Panc1 (cell line): ENCODE results near the gene ZBTB48. TPM values are rescaled to one million over a fixed set of nuclear protein-coding genes. Genes with fewer than 3 reads are reported as not detected.

Source experiments
- ATAC-seq: fragments of 200-7000 bp; cut with Tn5 transposase; 2 replicates; pipeline ENCODE4 v1.9.1; 2020; ENCODE audit warnings: mild to moderate bottlenecking, moderate library complexity
- BruUV-seq: library from RNA; stranded (reverse); fragments of 400-500 nt; replicated peaks from 2 replicates; lab custom pipeline; 2021; lab: Mats Ljungman, UMichigan
- CTCF ChIA-PET: fragments of 300-600 bp; sonication (Branson Sonifier 250); formaldehyde crosslinking; loops from one replicate; lab custom pipeline; 2022; ENCODE audit warnings: antibody characterized with exemption; lab: Charles Lee
- POLR2A ChIA-PET: fragments of 300-600 bp; sonication (Branson Sonifier 250); formaldehyde crosslinking; loops from one replicate; lab custom pipeline; 2022; ENCODE audit warnings: antibody characterized with exemption; lab: Charles Lee
- DNase-seq: peaks from one replicate; pipeline ENCODE4 v3.0.0-alpha.2; 2010; ENCODE audit warnings: low read depth, low spot score
- H3K27ac ChIP-seq: 2 replicates; pipeline ENCODE4 v1.5.1; 2011; ENCODE audit warnings: mild to moderate bottlenecking, low read length, inconsistent platforms
- H3K27me3 ChIP-seq: fragments of 200-500 bp; sonication (Bioruptor generic); 2 replicates; pipeline ENCODE4 v1.6.0; 2014; ENCODE audit warnings: low read length, inconsistent platforms; ENCODE audit not compliant: control insufficient read depth, insufficient read depth
- H3K36me3 ChIP-seq: fragments of 200-500 bp; sonication (Bioruptor generic); 2 replicates; pipeline ENCODE4 v1.5.1; 2014; ENCODE audit warnings: inconsistent platforms, mild to moderate bottlenecking, low read length, moderate library complexity; ENCODE audit not compliant: control insufficient read depth, insufficient read depth
- H3K4me1 ChIP-seq: 2 replicates; pipeline ENCODE4 v1.5.1; 2011; ENCODE audit warnings: inconsistent platforms, mild to moderate bottlenecking, low read length, moderate library complexity; ENCODE audit not compliant: control insufficient read depth, insufficient read depth
- H3K4me3 ChIP-seq, 2 experiments: 2 replicates each; pipeline ENCODE4 v1.5.1; 2011 to 2012; ENCODE audit warnings: low read depth in 2 of 2, low read length in 2 of 2, mild to moderate bottlenecking in 2 of 2, inconsistent platforms in 1 of 2, moderate library complexity in 1 of 2
- H3K9me3 ChIP-seq: fragments of 200-500 bp; sonication (Bioruptor generic); 2 replicates; pipeline ENCODE4 v1.5.1; 2014; ENCODE audit warnings: low read depth, mild to moderate bottlenecking, inconsistent platforms, low read length, moderate library complexity; ENCODE audit not compliant: control insufficient read depth, insufficient read depth
- POLR2AphosphoS5 ChIP-seq: IDR thresholded peaks from 2 replicates; pipeline ENCODE4 v1.6.1; 2012; ENCODE audit warnings: mild to moderate bottlenecking, low read depth, low read length, moderate library complexity
- SIN3A ChIP-seq: IDR thresholded peaks from 2 replicates; pipeline ENCODE4 v1.6.1; 2012; ENCODE audit warnings: low read depth, mild to moderate bottlenecking, low read length, moderate library complexity, borderline replicate concordance; ENCODE audit not compliant: insufficient read depth
- TCF7L2 ChIP-seq: IDR thresholded peaks from 2 replicates; pipeline ENCODE4 v1.6.1; 2011; ENCODE audit warnings: mild to moderate bottlenecking, low read depth, low read length, inconsistent platforms
- in situ Hi-C: cut with HindIII; loops from 2 replicates; pipeline ENCODE4 v1.10.0; 2016; ENCODE audit warnings: low sequenced_read_pairs, low pct_unique_long_range_greater_than_20kb
- intact Hi-C: fragments of 100-400 bp; cut with micrococcal nuclease; formaldehyde crosslinking; loops from one replicate; pipeline ENCODE4 v1.10.0; 2022; ENCODE audit not compliant: unreplicated experiment
- total RNA-seq: library from RNA; stranded (reverse); gene quantifications from one replicate; pipeline ENCODE4 v1.2.1, GENCODE V29; 2021; ENCODE audit not compliant: unreplicated experiment
- TF ChIP-seq, protein P1 (sequence below): fragments of 450-650 bp; IDR thresholded peaks from 2 replicates; pipeline ENCODE4 v1.5.1; 2017; ENCODE audit warnings: mild to moderate bottlenecking
- TF ChIP-seq, protein P2 (sequence below), 2 experiments: IDR thresholded peaks; 2 replicates each; pipeline ENCODE4 v1.6.1; 2011 to 2012; ENCODE audit warnings: low read depth in 2 of 2, control low read depth in 1 of 2, low read length in 1 of 2, mild to moderate bottlenecking in 1 of 2, moderate library complexity in 1 of 2; ENCODE audit not compliant: insufficient read depth in 1 of 2

Gene ZBTB48
- total RNA-seq, 1 experiment from 2014 or later = 40.7 TPM

DNA sequence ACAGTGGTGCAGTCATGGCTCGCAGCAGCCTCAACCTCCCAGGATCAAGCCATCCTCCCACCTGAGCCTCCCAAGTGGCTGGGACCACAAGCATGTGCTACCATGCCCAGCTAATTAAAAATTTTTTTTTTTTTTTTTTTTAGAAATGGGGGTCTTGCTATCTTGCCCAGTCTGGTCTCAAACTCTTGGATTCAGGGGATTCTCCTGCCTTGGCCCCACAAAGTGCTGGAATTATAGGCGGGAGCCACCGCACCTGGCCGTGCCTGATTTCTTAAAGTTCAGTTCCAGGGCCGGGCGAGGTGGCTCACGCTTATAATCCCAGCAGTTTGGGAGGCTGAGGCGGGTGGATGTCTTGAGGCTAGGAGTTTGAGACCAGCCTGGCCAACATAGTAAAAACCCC is 51.3 kb downstream of the ZBTB48 start:
- BruUV-seq = no TSS peak
- POLR2A ChIA-PET = no interaction called here
- no peak for TF ChIP-seq TCF7L2
- TF ChIP-seq, protein P1, sequence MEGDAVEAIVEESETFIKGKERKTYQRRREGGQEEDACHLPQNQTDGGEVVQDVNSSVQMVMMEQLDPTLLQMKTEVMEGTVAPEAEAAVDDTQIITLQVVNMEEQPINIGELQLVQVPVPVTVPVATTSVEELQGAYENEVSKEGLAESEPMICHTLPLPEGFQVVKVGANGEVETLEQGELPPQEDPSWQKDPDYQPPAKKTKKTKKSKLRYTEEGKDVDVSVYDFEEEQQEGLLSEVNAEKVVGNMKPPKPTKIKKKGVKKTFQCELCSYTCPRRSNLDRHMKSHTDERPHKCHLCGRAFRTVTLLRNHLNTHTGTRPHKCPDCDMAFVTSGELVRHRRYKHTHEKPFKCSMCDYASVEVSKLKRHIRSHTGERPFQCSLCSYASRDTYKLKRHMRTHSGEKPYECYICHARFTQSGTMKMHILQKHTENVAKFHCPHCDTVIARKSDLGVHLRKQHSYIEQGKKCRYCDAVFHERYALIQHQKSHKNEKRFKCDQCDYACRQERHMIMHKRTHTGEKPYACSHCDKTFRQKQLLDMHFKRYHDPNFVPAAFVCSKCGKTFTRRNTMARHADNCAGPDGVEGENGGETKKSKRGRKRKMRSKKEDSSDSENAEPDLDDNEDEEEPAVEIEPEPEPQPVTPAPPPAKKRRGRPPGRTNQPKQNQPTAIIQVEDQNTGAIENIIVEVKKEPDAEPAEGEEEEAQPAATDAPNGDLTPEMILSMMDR = no peak
- TF ChIP-seq, protein P2, sequence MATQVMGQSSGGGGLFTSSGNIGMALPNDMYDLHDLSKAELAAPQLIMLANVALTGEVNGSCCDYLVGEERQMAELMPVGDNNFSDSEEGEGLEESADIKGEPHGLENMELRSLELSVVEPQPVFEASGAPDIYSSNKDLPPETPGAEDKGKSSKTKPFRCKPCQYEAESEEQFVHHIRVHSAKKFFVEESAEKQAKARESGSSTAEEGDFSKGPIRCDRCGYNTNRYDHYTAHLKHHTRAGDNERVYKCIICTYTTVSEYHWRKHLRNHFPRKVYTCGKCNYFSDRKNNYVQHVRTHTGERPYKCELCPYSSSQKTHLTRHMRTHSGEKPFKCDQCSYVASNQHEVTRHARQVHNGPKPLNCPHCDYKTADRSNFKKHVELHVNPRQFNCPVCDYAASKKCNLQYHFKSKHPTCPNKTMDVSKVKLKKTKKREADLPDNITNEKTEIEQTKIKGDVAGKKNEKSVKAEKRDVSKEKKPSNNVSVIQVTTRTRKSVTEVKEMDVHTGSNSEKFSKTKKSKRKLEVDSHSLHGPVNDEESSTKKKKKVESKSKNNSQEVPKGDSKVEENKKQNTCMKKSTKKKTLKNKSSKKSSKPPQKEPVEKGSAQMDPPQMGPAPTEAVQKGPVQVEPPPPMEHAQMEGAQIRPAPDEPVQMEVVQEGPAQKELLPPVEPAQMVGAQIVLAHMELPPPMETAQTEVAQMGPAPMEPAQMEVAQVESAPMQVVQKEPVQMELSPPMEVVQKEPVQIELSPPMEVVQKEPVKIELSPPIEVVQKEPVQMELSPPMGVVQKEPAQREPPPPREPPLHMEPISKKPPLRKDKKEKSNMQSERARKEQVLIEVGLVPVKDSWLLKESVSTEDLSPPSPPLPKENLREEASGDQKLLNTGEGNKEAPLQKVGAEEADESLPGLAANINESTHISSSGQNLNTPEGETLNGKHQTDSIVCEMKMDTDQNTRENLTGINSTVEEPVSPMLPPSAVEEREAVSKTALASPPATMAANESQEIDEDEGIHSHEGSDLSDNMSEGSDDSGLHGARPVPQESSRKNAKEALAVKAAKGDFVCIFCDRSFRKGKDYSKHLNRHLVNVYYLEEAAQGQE (IDR thresholded peaks at IDR 0.05; ENCODE audit: insufficient read depth in 1 of 2, low read depth in 2 of 2, low read length in 1 of 2) = no peak
- no peak for TF ChIP-seq SIN3A
- TF ChIP-seq POLR2AphosphoS5 = no peak
- no peaks in the 10 kb centered on the region for H3K27me3 ChIP-seq
- CTCF ChIA-PET = no interaction called here
- ATAC-seq (no peak), DNase-seq (no peak)
- no peak overlapping the region for H3K4me3 ChIP-seq
- in situ Hi-C loops = no loop called here
- no peak overlapping the region for H3K27ac ChIP-seq
- no peaks in the 10 kb centered on the region for H3K4me1 ChIP-seq
- H3K36me3 ChIP-seq = peaks cover 2% of the 10 kb centered on the region; the same call in 1 of the 2 replicates
- H3K9me3 ChIP-seq = no peaks in the 10 kb centered on the region
- intact Hi-C loops = no loop called here

DNA sequence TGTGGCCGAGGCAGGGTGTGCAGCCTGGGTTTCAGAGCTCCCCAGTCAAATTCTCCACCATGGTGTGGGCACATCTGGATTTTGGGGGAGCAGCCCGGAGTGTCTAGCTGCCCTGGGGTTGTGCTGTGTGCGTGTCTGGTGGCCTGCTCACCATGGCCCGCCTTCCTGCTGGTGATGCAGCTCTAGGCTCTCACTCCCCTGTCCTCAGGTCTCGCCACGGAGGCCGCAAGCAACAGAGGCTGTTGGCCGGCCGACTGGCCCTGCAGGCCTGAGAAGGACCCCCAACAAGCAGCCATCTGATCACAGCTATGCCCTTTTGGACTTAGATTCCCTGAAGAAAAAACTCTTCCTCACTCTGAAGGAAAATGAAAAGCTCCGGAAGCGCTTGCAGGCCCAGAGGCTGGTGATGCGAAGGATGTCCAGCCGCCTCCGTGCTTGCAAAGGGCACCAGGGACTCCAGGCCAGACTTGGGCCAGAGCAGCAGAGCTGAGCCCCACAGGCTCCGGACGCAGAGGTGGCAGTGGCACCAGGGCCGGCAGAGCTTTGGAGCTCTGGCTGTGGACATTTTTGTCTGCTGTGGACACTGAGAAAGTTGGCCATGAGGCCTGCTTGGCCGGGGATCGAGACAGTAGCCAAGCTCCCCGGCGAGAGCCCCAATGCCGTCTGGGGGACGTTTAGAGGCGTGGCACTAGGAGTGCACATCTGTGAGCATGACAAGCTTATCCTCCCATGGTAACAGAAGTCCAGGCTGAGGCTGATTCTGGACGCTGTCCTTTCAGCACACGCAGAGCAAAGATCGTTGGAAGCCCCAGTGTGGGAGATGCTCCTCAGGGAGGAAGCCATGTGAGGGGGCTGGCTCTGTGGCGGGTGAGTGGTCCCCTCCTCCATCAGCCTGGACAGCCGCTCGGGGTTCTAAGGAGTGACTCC is 53.1 kb downstream of the ZBTB48 start:
- Histone ChIP-seq H3K9me3 (no peaks in the 10 kb centered on the region), H3K36me3 (peaks cover 5% of the 10 kb centered on the region), H3K4me3 (no peak overlapping the region), H3K4me1 (no peaks in the 10 kb centered on the region), H3K27ac (no peak overlapping the region), H3K27me3 (no peaks in the 10 kb centered on the region)
- TSS peak; percentile 52 for BruUV-seq
- TF ChIP-seq TCF7L2 (no peak), SIN3A (no peak), POLR2AphosphoS5 (no peak)
- TF ChIP-seq, protein P1 = no peak
- TF ChIP-seq, protein P2 (IDR thresholded peaks at IDR 0.05; ENCODE audit: insufficient read depth in 1 of 2, low read depth in 2 of 2, low read length in 1 of 2) = no peak
- DNase-seq (no peak), ATAC-seq (no peak)
- POLR2A ChIA-PET = interaction anchor here (0.6 kb wide), 1 partner anchor 96 kb away, joined by 4 read pairs; no protein-coding TSS in a partner anchor
- intact Hi-C loops (no loop called here), in situ Hi-C loops (no loop called here)
- CTCF ChIA-PET = interaction anchor here (1.1 kb wide), 2 partner anchors 9 to 14 kb away, joined by 3 read pairs; no protein-coding TSS in a partner anchor
